DMS153 (cell line): ENCODE results near the gene CUEDC1.
"Not testable (repeated sequence)": the region's sequence is repeated elsewhere in the genome, so short reads cannot be mapped to it uniquely, and the experiment has no call there.

Source experiments
- DNase-seq: peaks from one replicate; lab custom pipeline; 2025; lab: John Stamatoyannopoulos, UW

Gene CUEDC1

GRCh38 chr17:57938061-57938502 is 17.1 kb downstream of the CUEDC1 start:
- peak; percentile 91 for DNase-seq

GRCh38 chr17:57937492-57937891 is 17.7 kb downstream of the CUEDC1 start:
- no peak for DNase-seq

DNA sequence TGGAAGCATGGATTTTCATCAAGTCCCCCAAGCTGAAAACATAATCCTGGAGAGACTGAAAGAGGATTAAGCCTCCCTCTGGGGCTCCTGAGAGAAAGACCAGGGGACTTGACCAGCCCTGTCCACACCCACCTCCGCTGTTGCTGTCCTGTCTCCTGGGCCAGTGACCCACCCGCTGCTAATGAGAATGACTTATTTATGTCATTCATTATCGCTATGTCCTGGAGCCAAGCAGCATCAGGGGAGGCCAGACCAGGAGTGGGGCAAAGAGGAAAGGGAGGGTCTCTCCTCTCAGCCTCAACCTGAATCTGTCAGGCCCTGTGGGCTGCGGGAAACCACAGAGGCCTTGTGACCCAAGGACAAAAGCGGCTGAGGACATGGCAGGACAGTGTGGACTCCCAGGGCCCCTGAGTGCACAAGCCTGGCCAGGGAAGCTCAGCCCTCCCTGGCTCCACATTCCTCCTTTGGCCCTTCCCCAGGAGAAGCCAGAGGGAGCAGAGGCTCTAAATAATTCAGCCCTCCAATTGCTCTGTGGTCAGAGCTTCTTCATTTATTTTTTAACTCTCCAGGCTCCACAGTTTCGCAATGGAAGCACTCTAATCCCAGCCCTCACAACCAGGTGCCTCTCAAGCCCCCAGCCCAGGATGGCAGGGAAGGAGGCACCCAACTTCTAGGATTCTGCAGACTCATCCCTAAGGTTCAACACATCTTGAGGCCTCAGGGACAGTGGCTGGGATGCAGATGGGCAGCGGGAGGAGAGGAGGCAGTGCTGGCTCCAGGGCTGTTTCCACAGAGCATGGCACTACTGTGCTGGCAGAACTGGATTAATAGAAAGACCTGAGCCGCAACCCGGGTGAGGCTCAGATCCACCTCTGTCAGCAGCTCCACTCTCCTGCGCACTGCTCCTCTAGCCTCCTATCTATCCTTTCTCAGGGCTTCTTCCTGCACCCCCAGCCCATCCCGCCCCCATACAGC is 19.1 kb downstream of the CUEDC1 start:
- DNase-seq, result no peak

DNA sequence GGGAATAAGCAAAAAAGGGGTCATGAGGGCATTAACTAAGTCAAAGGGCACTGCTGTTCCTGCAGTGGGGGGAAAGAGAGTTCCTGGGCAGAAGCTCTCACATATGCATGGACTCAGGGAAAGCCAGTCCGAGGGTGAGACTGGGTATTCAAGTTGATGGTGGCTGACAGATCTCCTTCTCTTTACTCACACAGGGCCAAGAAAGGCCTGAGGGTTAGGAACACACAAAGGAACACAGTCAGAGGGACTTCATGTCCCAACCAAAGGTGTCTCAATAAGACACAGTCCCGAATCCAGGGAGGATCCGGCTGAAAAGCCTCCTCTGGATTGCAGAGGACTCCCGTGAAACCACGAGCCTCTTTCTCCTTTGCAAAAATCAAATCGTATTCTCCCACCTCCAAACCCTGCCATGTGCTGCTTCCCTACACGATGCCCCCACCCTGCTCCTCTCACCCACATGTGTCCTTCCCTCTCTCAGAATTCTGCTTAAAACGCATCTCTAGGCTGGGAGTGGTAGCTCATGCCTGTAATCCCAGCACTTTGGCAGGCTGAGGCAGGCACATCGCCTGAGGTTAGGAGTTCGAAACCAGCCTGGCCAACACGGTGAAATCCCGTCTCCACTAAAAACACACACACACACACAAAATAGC is 23.6 kb downstream of the CUEDC1 start:
- no peak for DNase-seq

GRCh38 chr17:57930239-57930638 is 25.0 kb downstream of the CUEDC1 start:
- DNase-seq, result no peak

- no peak for DNase-seq
These were observed 25.8 kb downstream of the CUEDC1 start for GRCh38 chr17:57929386-57929785.

GRCh38 chr17:57928928-57929327 is 26.3 kb downstream of the CUEDC1 start:
- DNase-seq, result no peak

DNA sequence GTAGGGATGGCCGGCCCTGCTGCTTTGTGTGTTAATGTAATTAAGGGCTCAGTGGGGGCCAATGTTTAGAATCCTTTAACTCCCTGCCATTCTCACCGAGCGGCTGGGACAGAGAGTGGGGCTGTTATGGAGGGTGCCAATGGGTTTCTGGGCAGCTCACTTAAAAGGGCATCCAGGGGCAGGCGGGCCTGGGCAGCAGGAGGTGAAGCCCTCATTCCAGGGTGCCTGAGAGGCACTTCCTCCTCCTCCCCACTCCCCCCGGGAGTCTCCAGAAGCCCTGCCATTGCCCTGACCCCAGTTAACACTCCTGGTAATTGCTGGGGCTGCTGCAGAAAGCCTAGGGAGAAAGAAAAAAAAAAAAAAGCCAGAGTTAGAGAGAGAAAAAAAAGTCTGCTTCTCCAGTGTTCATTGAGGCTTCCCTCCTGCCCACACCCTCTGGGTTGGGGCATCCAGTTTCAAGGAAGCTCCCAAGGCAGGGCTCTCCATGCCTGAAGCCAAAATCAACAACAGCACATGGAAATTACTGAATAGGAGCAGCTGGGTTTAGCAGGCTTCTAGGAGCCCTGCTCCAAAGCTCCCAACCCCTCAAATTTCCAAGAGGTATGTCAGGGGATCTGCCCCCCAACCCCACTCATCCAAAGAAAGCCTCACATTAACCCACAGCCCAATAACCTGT is 28.0 kb downstream of the CUEDC1 start:
- peak; percentile 78 for DNase-seq

DNA sequence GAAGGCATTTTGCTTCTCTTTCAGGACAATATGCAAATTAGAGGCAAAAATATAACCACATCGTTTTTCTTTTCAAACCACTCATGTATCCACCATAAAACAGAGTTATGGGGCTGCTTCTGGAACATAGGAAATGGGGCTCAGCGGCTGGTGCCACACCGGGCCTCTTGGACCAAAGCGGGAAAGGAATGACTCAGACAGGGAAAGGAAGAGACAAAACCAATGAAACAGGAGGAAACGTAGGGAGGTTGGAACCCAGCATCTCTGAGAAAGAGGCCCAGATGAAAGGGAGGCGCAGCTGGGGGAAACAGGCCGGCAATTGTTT is 28.5 kb downstream of the CUEDC1 start:
- no peak for DNase-seq

DNA sequence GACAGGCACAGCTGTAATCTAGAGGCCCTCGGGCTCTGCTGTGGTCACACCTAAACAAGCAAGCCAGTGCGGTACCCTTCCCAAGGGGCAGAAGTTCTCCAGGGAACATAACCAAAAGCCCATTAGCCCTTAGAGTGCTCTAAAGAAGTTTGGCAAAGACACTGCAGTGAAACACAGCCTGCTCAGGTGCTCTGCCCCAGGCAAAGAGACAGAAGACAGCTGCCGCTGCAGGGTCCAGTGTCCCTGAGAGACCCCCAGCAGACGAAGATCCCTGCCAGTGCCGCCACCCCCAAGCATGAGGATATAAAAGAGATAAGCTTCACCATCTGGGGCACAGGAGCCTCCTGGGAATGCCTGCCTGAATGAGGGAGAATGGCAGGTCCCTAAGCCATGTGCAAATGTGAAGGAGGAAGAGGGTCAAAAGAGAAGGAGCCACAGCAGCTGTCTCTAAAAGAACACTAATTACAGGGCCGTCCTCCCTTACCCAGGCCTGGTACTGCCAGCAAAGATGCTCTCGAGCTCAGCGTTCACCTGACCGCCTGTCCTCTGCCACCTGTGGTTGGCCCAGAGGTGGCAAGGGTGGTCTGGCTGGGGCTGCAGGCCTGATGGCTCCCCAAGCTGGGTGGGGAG is 29.7 kb downstream of the CUEDC1 start:
- no peak for DNase-seq

DNA sequence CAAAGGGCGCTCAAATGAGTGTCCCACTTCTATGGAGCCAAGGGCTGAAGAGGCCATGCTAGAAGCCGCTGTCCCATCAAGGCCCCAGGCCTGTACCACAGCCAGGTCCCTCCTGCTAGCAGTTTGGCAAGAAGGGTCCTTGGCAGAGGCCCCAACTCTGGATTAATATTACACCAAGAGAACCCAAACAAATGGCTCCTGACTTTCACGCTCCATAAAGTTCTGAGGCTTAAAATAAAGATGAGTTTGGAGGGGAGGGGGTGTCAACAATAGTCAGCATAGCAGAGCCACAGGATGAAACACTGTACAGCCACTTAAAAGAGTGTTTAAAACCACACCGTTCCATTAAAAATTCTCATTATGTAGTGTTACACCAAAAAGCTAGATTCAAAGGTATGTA is 30.5 kb downstream of the CUEDC1 start:
- DNase-seq, result no peak

DNA sequence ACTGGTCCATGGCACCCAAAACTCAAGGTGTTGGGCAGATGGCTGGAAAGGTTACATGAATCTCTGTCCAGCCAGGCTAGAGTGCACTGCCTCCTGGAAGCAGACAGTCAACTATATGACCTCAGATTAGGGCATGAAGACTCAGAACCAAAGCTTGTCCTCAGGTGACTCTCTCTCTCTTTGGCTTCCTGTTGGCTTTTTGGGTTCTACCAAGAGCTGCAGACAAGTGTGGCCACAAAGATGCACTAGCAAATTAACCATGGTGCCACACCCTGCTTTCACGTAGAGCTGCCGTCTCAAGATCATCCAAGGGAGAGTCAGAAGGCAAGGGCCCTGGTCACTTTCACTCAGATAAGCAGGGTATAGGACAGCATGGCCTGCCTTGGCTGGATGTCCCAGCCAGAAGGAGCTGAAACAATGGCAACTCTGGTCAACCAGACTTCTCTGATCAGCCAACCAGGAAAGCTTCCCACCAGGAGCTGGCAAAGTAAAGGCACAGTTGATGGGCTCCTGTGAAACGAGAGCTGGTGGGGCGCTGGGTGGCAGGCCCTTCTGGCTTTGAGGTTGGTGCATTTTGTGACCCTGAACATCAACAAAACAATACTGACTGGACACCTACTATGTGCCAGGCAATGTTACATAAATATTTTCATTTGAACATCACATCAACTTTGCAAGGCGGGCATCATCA is 31.9 kb downstream of the CUEDC1 start:
- no peak for DNase-seq

GRCh38 chr17:57922745-57923144 is 32.5 kb downstream of the CUEDC1 start:
- DNase-seq, result not testable (repeated sequence)

DNA sequence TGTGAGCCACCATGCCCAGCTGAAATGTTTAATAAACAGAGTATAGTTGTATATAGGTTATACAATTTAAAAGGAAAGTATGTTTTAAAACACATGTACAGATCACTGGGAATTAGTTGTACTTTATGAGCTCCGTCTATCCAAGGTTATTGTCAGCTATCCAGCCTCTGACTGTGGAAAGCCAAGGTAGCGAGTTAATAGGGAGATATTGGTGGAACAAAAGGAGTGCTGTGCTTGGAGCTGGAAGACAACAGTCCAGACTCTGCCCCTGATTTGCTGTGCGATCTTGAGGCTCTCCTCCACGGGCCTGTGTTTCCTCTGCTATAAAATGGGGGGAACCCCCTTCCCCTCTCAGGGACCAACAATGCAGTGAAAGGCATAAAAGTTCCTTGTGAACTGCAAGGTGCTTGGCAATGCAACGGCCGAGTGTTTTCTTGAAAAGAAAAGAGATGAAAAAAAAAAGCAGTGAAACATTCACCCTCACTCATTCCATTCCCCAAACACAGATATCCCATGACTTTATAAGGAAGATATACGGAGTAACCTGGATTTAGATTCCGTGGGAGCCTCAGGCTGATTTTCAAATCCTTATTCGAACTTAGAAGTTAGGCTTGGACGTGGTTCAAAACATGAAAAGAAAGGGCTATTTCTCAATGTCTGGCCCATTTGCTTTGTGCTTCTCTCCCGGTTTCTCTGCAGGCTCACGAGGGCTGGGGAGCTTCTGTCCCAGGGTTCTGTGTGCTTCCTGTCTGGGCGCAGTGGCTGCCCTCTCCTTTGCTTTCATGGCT is 34.1 kb downstream of the CUEDC1 start:
- DNase-seq, result no peak

DNA sequence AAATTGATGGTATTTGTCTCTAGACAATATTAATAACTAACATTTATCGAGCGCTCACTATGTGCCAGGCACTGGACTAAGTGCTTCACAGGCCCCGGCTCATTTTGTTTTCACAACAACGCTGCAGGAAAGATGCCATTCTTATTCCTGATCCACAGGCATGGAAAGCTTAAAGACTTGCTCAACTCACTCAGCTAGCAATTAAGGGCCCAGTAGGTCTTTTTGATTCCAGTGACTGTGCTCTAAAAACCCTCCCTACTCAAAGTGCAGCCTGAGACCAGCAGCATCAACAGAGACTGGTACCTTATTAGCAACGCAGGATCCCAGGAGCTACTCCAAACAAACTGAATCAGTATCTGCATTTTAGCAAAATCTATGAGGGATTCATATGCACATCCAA is 35.3 kb downstream of the CUEDC1 start:
- DNase-seq, result no peak

GRCh38 chr17:57918017-57918895 is 37.0 kb downstream of the CUEDC1 start:
- no peak for DNase-seq

- DNase-seq, result peak; percentile 83
These were observed 38.0 kb downstream of the CUEDC1 start for GRCh38 chr17:57916925-57917858.

- peak; percentile 85 for DNase-seq
These were observed 39.0 kb downstream of the CUEDC1 start for GRCh38 chr17:57915985-57916757.
